ENCODE results near the gene MUC7. TPM values are rescaled to one million over a fixed set of nuclear protein-coding genes. Genes with fewer than 3 reads are reported as not detected.

MUC7 gene
- not detected for total RNA-seq (2021; fragmentation: NEBNext Ultra II Directional; extraction: Animal tissue kit (Norgen Biotek cat#: 25700))
- long read RNA-seq: 0 reads

GRCh38 chr4:70471897-70472296 is at the start of gene MUC7:
TSS of gene MUC7 (plus strand) at chr4:70472197. CDS start at chr4:70474022, 1,825 bp downstream.
- no peak for DNase-seq
- H3K27ac Mint-ChIP-seq: no peak within 1 kb of the TSS
- H3K4me1 Mint-ChIP-seq (ENCODE audit: low read depth): no peaks in the 10 kb centered on the region

GRCh38 chr4:70425306-70425705 is 46.7 kb upstream of the MUC7 start:
- no peak overlapping the region for H3K27ac Mint-ChIP-seq
- H3K4me3 Mint-ChIP-seq: no peak overlapping the region
- no peaks in the 10 kb centered on the region for H3K36me3 Mint-ChIP-seq (ENCODE audit: low read depth)
- TF ChIP-seq CTCF (IDR thresholded peaks at IDR 0.05): no peak
- H3K9me3 Mint-ChIP-seq: peaks cover 15% of the 10 kb centered on the region
- DNase-seq: no peak
- H3K4me1 Mint-ChIP-seq (ENCODE audit: low read depth): no peaks in the 10 kb centered on the region
- no peaks in the 10 kb centered on the region; the same call in 1 of the 2 replicates for H3K27me3 Mint-ChIP-seq (ENCODE audit: insufficient read depth)

More at GRCh38 chr4:70471897-70472296, at the start of gene MUC7:
- H3K27me3 Mint-ChIP-seq (ENCODE audit: insufficient read depth): 0 out of 2 replicates have a peak, but pooled peaks cover 1% of the 10 kb centered on the region
- peaks cover 3% of the 10 kb centered on the region; the same call in 1 of the 2 replicates for H3K9me3 Mint-ChIP-seq
- no peak for TF ChIP-seq CTCF (IDR thresholded peaks at IDR 0.05)
- H3K4me3 Mint-ChIP-seq: no peak within 1 kb of the TSS
- H3K36me3 Mint-ChIP-seq (ENCODE audit: low read depth): no peaks in the 10 kb centered on the region

- Mint-ChIP-seq H3K27me3 (ENCODE audit: insufficient read depth) (no peaks in the 10 kb centered on the region; the same call in 1 of the 2 replicates), H3K4me3 (no peak overlapping the region), H3K27ac (no peak overlapping the region), H3K9me3 (peaks cover 15% of the 10 kb centered on the region), H3K4me1 (ENCODE audit: low read depth) (no peaks in the 10 kb centered on the region), H3K36me3 (ENCODE audit: low read depth) (no peaks in the 10 kb centered on the region)
- no peak for TF ChIP-seq CTCF (IDR thresholded peaks at IDR 0.05)
- DNase-seq: no peak
These were observed 45.2 kb upstream of the MUC7 start for GRCh38 chr4:70426789-70427188.

- H3K36me3 Mint-ChIP-seq (ENCODE audit: low read depth): no peaks in the 10 kb centered on the region
- H3K4me3 Mint-ChIP-seq: no peak overlapping the region
- TF ChIP-seq CTCF (IDR thresholded peaks at IDR 0.05): no peak
- no peak overlapping the region for H3K27ac Mint-ChIP-seq
- DNase-seq: no peak
- H3K9me3 Mint-ChIP-seq: peaks cover 17% of the 10 kb centered on the region
- no peaks in the 10 kb centered on the region for H3K27me3 Mint-ChIP-seq (ENCODE audit: insufficient read depth)
- H3K4me1 Mint-ChIP-seq (ENCODE audit: low read depth): no peaks in the 10 kb centered on the region
These were observed 34.8 kb upstream of the MUC7 start for GRCh38 chr4:70437197-70437596.

- no peaks in the 10 kb centered on the region for H3K27me3 Mint-ChIP-seq (ENCODE audit: insufficient read depth)
- H3K36me3 Mint-ChIP-seq (ENCODE audit: low read depth): no peaks in the 10 kb centered on the region
- no peak for DNase-seq
- H3K9me3 Mint-ChIP-seq: no peaks in the 10 kb centered on the region; the same call in 1 of the 2 replicates
- H3K27ac Mint-ChIP-seq: no peak overlapping the region
- H3K4me3 Mint-ChIP-seq: no peak overlapping the region
- H3K4me1 Mint-ChIP-seq (ENCODE audit: low read depth): no peaks in the 10 kb centered on the region
- TF ChIP-seq CTCF (IDR thresholded peaks at IDR 0.05): no peak
These were observed 29.5 kb upstream of the MUC7 start for GRCh38 chr4:70442474-70442873.
